Stimulated activated CD4-positive, alpha-beta T cell treated with anti-CD3 and anti-CD28 coated beads, Interleukin-1b, Interleukin-23, amount 100 ng/mL, for 48 hours (primary cell): ENCODE results near the gene GSK3A.
"Not testable (repeated sequence)": the region's sequence is repeated elsewhere in the genome, so short reads cannot be mapped to it uniquely, and the experiment has no call there.

Experiments
- DNase-seq: peaks from one replicate; pipeline ENCODE4 v3.0.0-alpha.2; 2020

Gene GSK3A

DNA sequence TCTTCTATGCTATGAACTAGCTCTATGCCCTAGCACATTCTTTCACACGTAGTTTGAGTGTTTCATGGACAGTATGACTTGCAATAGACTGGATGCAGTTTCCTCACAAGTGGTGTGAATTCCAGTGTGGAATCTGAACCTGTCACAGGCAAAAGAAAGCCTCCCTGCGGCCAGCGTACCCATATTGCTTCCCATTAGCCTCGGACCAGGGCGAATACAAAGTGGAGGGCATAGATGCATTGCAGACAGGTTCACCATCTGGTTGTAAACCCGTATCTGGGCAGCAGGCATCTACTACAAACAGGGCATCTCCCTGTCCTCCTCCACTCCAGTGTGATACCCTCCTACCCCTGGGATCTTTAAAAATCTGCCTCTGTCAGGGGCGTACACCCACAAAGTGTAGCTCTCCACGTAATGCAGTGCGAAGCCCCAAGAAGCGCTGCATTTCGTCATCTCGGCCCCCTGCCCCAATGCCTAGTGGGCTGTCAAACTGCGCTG, 25.3 kb upstream of the GSK3A start:
- DNase-seq, result no peak

DNA sequence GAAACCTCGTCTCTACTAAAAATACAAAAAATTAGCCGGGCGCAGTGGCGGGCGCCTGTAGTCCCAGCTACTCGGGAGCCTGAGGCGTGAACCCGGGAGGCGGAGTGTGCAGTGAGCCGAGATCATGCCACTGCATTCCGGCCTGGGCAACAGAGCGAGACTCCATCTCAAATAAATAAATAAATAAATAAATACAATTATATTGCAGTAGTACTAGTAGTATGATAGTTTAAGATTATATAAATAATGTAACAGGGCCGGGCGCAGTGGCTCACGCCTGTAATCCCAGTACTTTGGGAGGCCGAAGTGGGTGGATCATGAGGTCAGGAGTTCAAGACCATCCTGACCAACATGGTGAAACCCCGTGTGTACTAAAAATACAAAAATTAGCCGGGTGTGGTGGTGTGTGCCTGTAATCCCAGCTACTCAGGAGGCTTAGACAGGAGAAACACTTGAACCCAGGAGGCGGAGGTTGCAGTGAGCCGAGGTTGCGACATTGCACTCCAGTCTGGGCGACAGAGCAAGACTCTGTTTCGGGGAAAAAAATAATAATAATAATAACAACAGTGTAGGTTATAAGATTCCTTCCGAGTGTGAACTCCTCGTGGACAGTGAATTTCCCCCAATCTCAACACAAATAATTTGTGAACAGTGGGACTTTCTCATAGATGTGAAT, 24.7 kb upstream of the GSK3A start:
- DNase-seq, result not testable (repeated sequence)

- not testable (repeated sequence) for DNase-seq
Measured at GRCh38 chr19:42266105-42266504, 23.7 kb upstream of the GSK3A start.

DNA sequence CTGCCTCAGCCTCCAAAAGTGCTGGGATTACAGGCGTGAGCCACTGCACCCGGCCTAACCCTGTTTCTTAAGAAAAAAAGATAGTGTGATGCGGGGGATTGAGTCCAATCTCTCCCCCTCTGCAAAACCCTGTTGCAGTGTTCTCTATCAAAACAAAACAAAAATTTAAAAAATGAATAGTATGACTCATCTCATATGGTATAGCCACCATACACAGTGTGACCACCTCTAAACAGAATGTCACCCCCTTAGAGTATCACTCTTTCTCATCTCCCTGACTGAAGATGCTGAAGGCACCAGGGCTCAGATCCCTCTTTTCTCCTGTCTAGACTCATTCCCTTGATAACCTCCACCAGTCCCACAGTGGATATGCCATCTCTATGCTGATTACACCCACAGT, 19.4 kb upstream of the GSK3A start:
- no peak for DNase-seq

GRCh38 chr19:42257842-42258241, 15.4 kb upstream of the GSK3A start:
- not testable (repeated sequence) for DNase-seq

DNA sequence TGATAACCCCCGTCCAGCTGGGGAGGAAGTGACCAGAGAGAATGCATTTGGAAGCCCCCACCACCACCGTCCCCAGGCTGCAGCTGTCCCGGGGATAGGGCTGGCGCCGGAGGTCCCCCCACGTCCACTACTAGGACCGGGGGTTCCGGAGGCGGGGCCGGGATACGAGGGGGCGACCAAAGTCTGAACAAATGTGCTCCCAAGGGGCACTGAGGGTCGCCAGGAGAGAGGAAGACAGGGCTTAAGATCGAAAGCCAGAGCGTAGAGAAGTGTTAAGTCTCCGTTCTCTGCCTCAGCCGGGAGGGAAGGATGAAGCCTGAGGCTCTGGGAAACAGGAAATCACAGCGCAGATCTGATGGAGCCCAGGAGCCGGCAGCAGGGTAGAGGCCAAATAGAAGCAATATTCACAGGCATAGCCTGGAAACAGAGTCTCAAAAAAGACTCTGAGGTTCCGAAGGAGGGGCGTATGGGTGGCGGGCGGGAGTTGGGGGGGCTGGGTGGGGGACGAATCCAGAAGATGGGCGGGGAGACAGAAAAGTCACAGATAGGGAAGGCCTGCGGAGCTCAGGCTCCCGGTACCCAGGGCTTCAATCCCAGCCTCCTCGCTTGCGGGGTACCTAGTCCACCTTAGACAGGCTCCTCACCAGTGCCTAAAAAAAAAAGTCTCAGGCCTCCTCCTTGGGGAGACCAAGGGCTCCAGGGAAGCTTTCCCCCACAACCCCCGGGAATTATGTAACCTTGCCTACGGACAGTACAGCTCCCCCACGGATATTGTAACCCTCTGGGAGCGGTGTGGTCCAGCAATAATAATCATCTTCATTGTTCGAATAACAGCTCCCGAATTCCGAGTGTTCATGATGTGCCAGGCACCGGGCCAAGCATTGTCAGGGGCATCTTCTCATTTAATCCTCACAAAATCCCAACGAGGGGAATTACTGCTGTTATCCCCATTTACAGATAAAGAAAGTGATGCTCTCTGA, 13.7 kb upstream of the GSK3A start:
- DNase-seq, result no peak

DNA sequence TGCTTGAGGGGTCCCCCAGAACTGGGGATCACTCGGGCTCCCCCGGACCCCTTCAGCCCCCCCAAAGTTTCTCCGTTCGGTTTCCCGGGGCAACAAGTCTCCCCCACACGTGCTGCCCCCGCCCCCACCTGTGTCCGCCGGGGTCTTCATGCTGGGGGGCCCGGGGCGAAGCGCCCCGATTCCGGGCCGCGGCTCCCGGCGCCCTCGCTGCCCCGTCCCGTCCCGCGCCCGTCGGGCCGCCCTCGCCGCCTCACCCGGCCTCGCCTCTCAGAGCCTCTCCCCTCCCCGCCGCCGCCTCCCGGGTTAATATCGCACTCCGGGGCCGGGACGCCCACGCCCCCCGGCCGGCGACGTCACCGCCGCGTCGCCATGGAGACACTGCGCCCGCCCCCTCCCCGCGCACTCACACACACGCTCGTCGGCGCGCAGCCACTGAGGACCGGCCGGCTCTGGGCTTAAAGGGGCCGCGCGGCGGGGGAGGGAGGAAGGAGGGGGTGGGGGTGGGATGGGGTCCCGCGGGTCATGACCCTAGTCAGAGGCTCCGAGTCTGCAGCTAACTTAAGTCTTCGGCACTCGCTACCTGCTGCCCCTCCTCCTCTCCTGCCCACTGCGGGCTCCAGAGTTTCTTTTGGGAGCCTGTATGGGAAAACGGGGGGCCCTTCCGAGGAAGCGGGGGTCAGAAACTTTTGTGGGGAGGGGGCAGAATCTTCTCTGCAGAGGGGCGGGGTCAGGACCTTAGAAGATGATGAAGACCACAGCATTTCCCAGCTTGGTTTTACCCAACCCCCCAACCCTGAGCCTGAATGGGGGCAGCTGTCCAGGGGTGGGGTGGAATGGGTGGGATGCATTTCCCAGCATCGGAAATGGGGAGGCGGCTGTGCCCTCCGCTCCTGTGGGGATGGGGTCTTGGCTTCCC, 12.7 kb upstream of the GSK3A start, which contains the start of gene ERF:
Gene ERF (minus strand): TSS at position 279 of the 916 bp plus-strand sequence. CDS start 129 bp downstream, at position 150.
- DNase-seq, result peak; percentile 92

- peak; percentile 74 for DNase-seq
Measured at GRCh38 chr19:42254089-42254849, 11.9 kb upstream of the GSK3A start.

GRCh38 chr19:42253245-42254088, 11.1 kb upstream of the GSK3A start:
- peak; percentile 59 for DNase-seq

DNA sequence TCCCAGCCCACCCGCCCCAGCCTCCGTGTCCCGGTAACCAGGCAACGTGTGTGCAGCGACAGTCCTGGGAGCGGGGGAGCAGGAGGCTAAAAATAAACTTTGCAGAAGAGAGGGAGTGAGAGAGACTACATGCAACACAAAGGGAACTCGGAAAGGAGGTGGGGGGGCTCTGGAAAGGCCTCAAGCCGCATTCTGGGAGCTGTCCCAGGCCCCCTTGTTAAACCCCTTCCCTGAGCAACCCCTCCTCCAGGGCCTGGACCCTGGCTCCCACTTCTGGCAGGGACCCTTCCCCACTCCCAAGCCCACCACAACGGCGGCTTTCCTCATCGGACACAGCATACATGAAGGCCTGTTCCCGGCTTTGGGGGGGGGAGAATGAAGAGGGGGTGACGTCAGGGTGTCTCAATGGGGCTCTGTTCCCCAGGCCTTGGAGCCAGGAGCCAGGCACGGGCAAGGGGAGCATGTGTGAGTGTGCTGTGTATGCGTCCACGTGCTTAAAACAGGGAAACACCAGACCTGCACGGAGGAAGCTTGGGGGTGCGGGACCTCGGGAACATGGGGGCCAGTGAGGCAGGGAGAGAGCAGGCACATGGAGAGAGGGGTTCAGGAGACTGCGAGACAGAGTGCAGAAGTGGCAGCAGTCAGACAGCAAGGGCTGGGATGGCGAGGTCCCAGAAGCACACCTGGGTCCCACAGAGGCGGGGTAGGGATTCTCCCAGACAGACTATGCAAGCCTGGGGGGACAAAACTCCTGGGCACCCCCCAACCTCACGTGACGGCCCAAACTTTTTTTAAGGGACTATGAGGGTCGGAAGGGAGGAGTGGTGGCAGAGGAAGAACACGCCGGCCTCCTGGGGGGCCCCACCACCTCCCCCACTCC, 10.2 kb upstream of the GSK3A start:
- DNase-seq, result no peak

DNA sequence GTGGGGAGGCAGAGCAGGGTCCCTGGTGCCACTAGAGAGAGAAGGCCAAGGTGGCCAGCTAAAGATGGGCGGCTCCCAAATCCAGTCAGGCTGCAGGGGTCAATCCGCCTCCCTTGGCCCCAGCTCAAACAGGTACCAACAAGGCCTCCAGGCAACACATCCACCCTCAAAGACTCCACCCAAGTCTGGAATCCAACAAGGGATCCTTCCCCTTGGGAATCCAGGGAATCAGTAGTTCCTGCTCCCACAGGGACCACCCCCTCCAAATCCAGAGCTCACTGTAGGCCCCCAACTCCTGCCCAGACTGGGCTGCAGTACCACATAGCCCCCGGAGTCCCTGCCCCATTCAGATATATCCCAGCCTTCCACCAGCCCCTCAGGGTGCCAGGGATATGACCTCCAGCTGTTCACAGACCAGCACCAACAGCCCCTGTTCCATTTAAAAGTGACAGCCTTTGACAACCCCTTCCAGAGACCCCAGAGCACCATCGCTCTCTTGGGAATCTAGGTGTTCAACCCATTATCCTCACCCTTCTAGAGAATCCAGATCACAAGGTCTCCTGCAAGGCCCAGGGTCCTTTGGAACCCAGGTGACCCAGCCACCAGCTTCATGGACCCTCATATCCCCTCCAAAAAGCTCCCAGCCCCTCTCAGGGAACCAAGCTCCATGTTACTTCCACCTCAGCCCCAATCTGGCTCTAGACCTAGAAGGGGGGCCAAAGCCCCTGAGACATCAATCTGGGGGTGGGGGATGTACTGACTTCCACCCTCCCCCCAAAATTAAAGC, 9.4 kb upstream of the GSK3A start:
- no peak for DNase-seq

- no peak for DNase-seq
Measured at GRCh38 chr19:42250666-42251531, 8.5 kb upstream of the GSK3A start.

- DNase-seq, result no peak
Measured at GRCh38 chr19:42250183-42250665, 7.8 kb upstream of the GSK3A start.

- no peak for DNase-seq
Measured at GRCh38 chr19:42249769-42250168, 7.4 kb upstream of the GSK3A start.

DNA sequence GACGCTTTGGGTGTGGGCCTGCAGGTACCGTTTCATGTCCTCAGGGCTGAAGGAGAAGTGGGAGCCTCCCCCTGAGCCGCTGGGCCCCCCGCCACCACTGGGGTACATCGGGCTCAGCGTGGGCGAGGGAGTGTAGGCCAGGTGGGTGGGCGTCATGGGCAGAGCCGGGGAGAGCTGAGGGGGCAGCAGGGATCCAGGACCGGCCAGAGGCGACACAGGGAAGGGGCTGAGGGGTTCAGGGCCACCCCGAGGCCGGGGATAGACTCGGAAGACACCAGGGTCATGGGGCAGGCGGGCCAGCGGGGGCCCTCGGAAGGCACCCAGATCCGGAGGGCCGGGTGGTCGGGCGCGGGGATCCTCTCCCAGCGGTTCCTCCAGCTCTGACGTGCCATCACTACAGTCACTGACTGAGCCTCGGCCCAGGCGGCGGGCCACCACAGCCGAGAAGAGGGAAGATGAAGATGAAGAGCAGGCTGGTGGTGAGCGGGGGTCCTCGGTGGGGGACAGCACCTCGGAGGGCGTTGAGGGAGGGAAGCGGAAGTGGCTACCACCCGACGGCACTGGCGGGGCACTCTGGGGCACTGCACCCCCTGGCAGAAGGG, 6.8 kb upstream of the GSK3A start:
- no peak for DNase-seq

DNA sequence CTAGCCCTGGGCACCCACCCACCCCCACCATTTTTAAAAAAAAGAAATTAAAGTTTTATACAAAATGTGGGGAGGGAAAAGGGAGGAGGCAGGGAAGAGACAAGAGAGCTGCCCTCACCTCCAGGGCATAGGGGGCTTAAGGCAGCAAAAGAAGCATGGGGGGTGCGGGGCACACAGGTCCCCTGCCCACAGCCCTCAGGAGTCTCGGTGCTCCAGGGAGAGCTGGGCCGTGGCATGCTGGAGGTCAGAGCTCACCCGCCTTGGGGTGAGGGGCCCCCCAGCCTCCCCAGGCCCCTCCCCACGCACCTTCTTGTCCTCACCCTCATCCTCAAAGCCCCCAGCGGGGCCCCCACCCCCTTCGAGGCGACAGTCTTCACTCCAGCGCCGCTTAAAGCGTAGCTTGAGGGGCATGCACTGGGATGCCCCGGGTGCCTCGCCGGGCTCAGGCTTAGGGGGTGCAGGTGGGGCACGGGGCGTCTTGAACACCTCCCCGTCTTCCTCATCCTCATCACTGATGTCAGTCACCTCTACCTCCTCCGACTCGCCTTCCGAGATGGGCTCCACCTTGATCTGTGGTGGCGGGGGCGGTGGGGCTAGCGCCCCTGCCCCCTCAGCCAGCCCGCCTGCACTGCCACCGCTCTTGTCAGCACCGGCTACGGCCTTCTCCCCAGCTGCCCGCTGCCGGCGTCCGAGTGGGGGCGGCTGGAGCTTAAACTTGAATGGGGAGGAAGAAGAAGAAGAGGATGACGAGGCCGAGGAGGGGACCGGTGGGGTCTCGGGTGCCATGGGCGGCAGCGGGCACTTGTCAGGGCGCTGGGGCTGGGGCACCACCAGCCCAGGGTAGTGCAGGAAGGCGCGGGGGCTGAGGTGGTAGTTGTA, 6.1 kb upstream of the GSK3A start:
- no peak for DNase-seq
